HG03025 (cell line): ENCODE data around the gene TAF6L.
"Not testable (repeated sequence)": the region's sequence is repeated elsewhere in the genome, so short reads cannot be mapped to it uniquely, and the experiment has no call there.

ENCODE experiments used
- ATAC-seq: cut with Tn5 transposase; IDR thresholded peaks from one replicate; pipeline ENCODE4 v1.9.1; 2021; ENCODE audit warnings: mild to moderate bottlenecking, moderate library complexity; ENCODE audit not compliant: unreplicated experiment, low FRiP score

TAF6L gene, protein sequence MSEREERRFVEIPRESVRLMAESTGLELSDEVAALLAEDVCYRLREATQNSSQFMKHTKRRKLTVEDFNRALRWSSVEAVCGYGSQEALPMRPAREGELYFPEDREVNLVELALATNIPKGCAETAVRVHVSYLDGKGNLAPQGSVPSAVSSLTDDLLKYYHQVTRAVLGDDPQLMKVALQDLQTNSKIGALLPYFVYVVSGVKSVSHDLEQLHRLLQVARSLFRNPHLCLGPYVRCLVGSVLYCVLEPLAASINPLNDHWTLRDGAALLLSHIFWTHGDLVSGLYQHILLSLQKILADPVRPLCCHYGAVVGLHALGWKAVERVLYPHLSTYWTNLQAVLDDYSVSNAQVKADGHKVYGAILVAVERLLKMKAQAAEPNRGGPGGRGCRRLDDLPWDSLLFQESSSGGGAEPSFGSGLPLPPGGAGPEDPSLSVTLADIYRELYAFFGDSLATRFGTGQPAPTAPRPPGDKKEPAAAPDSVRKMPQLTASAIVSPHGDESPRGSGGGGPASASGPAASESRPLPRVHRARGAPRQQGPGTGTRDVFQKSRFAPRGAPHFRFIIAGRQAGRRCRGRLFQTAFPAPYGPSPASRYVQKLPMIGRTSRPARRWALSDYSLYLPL

DNA sequence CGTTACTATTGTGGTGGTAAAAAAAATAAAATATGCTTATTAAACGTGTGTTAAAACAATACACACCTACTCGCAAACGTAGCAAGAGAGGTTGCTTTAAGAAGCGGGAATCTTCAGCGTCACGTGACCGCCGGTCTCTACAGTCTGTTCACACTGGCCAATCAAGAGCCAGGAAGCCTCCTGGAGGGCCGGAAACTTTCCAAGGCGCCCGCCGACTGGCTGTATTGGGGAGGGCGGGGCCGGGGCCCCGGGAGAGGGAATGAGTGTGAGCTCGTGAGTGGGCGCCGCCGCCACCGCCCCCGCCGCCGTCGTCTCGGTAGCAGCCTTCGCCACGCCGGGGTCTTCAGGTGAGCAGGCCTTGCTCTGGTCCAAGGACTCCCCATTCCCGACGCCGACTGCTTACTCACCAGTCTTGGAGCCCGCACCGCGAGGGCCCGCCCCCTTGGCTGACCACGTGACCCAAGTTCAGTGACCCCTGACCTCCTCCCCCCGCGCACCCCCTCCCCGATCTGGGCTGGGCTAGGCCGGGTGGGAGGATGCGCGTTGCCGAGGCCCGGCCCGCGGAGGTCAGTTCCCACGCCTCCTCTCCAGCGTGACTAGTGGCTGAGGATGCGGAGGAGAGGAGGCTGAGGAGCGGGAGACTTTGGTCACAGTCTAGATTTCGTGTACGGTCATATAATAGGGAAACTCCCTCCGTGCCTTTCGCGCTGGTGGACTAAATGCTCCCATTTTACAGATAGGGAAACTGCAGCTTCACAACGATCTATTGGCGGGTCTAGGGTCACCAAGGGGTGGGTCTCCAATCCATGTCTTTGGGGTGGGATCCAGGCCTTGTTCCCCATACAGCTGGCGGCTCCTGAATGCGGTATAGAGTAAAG, at the start of gene TAF6L:
Gene TAF6L, plus strand, starts transcription at position 253 of the 878 bp plus-strand sequence. CDS start 4,388 bp downstream, outside the sequence.
- ATAC-seq = peak; percentile 72

DNA sequence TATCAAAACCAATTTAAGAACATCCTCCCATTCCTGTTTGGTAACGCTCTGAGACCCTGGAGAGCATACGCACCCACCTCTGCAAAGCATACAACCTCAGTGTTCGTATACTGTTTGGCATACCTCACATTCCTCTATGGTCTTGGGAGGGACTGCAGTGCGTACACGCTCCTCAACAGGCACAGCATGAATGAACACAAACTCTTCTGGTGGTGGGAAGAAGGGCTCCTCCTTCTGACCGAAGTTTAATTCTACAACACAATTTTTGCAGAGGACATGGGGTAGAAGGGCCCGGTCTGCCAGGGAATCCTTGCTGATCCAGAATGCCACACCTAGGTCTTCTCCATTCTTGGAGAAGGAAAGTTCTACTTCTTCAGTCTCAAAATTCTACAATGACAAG, 49.2 kb upstream of the TAF6L start:
- no peak for ATAC-seq

DNA sequence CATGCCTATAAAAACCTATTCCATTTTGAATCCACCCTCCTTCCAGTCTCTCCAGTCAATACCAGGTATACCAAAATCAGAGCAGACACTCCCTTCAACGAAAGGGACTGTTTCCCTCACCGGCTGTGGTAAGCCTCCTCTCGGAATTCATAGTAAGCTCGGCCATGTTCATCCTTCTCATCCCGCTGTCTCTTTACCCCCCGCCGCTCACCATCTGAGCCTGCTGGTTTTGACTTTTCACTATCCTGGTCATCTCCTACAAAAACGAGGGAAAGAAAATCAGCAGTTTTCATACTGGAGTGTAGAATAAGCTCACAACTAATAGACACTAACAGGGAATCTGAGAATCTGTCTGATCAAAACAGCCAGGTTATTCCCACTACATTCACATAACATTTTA, 47.0 kb upstream of the TAF6L start:
- ATAC-seq = no peak

DNA sequence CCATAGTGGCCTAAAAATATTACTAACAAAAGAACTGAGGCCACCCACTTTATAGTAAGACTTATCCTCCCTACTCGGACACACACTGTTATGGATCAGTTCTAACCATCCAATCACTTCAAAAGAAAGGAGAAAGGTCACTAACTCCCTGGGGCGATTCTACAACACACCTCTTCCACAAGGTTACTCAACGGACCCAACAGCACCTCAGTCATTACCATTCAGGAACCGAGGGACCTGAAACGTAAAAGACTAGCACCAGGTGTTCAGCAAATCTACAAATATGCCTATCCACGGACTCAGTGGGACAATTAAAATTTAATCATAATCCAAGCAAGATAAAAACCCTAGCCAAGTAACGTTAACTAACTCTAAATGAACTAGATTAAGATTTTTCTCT, 45.5 kb upstream of the TAF6L start:
- ATAC-seq = no peak

DNA sequence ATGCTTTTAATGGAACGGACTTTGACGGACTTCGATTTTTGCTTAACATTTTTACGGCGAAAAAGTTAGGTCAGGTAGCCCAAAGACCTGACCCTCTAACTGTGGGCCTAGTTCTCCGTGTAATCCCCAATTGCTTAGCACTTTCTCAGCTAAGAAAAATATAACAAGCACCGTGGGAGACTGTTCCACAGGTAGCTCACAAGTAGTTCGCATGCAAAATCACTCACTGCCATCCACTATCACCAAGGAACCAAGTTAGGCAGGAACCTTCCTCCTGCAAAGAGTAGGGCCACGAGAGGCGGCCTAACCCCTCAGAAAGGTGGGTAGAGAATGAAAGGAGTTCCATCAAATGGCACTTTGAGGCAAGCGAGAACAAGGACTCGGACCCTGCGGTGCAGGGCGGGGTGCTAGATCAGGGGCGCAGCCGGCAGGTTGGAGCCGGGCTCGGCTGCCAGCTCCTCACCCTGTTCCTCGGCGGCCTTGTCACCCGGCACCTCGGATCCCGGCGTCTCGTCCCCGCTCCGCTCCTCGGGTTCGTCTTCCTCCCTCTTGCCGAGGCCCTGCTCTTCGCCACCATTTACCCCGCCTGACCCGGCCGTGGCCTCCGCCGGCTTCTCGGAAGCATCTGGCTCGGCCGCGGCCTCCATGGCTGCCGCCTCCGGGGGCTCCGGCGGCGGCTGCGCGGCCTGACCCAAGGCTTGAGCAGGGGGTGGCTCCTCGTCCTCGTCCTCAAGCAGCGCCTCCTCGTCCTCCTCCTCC, 44.9 kb upstream of the TAF6L start:
- ATAC-seq = peak; percentile 5

DNA sequence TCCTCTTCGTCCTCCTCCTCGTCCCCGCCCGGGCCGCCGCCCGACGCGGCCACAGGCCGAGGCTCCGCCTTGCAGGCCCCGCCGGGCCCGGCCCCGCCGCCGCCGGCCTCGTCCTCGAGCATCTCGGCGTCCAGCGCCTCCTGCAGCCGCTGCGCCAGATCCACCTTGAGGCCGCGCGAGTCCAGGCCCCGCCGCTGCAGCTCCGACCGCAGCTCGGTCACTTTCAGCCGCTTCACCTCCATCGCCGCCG, 44.4 kb upstream of the TAF6L start:
- no peak for ATAC-seq

DNA sequence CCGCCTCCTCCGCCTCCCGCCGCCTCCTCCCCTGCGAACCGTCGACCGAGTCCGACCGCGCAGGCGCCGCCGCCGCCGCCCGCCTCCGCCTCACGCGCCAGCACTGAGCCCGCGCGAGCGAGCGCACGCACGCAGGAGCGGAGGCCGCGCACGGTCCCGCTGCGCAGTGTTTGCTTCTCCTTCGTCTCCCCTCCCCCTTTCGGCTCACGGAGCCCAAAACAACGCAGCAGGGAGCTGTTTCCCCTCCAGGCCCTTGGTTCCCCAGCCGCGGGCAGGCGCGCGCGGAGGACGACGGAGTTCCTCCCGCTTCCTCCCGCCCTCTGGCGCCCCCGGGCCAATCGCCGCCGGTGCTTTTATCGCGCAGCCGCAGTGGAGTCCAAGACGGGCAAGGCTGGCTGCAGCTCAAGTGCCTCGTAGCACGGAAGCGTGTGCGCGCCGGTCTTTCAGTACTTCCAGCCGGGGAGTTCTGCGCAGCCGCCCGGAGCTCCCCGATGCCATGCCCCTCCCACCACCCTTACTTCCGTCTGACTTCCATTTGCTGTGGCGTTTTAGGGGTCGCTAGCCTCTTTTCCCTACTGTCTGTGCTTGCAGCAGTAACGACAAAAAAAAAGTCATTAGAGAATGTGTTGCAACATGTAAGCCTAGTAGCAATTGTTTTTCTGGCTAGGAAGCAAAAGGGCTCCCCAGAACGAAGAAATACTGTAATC, 43.9 kb upstream of the TAF6L start, which contains the start of gene HNRNPUL2:
Gene HNRNPUL2, minus strand, starts transcription at position 293 of the 707 bp plus-strand sequence. CDS start 301 bp downstream, outside the sequence.
- peak; percentile 67 for ATAC-seq

DNA sequence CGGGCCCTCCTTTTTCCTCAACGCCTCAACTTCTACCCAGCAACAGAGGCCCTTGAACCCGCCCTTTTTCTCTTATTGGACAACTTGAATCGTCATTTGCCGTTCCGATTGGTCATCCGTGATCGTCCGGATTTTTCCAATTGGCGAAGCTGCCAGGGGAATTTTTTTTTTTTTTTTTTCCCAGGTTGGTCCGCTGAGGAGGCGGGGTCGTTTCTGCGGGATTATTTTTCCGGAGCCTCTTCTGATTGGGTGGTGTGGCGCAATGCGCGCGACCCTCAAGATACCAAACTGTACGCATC, 43.4 kb upstream of the TAF6L start:
- ATAC-seq = peak; percentile 44

DNA sequence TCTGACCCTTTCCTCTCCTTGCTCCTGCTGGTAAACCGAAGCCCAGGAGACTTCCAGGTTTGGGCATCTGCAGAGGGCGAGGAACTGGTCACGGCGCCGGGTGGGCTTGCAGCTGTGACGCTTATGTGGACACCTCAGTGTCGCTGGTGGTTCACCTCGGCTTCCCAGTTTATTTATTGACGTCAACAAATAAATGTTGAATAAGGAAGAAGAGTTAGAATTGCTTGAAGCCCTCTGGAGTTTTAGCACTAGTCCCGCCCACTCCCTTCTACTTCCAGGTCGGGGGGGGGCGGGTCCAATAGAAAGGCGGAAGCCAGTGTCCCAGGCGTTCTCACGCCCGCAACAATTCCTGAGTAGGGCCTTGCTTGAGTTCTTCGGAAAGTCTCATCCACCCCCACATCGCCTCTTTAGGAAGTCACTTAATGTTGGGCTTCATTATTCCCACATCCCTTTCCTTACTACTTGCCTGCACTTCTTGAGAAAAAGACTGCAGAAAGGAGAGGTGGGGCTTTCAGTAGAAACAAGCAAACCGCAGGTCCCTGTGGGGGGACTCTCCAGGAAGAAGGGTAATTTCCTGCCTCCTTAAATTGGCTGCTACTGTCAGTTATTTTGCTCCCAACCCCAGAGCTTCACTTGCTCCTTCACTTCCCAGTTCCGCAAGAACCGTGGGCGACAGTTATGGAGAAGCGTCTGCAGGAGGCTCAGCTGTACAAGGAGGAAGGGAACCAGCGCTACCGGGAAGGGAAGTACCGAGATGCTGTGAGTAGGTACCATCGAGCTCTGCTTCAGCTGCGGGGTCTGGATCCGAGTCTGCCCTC, 42.8 kb upstream of the TAF6L start, which contains the start of gene TTC9C:
Gene TTC9C, plus strand, starts transcription at position 316 of the 818 bp plus-strand sequence. Its CDS starts 363 bp downstream, at position 679.
- no peak for ATAC-seq

DNA sequence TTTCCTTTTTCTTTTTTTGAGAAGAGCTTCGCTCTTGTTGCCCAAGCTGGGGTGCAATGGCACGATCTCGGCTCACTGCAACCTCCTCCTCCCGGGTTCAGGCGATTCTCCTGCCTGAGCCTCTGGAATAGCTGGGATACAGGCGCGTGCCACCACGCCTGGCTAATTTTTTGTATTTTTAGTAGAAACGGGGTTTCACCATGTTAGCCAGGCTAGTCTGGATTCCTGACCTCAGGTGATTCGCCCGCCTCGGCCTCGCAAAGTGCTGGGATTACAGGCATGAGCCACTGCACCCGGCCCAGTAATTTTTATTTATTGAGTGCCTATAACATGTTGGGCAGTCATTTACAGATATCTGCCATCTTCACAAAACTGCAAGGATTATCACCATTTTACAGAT, 41.1 kb upstream of the TAF6L start:
- not testable (repeated sequence) for ATAC-seq

DNA sequence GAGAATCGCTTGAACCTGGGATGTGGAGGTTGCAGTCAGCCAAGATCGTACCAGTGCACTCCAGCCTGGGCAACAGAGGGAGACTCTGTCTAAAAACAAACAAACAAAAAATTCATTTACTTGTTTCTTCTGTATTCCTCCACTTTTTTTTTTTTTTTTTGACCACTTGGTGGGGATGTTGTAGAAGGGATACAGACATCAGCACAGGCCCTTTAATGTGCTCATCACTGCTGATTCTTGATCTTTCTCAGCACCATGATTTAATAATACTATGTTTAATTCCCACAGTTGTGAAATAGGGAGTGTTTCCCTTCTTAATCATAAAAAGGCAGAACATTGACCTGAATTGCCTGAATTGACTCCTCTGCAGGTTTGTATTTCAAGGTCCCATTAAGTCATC, 38.4 kb upstream of the TAF6L start:
- no peak for ATAC-seq

DNA sequence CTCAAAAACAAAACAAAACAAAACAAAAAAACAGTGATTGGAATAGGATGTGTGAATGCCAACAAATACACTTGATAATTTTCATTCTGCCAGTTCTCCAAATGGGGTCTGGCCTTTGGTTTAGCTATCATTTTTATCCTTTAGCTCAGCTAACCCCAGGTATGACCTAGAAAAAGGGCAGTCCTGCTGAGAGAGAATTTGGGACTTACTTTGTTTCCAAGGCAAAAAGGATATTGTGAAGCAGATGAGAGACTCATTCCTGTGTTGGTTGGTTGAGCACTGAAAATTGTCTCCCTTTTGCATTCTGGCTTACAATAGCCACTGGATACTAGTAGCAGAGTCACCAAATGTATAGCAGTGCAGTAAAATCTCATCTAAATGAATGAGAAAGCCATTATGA, 34.0 kb upstream of the TAF6L start:
- no peak for ATAC-seq

DNA sequence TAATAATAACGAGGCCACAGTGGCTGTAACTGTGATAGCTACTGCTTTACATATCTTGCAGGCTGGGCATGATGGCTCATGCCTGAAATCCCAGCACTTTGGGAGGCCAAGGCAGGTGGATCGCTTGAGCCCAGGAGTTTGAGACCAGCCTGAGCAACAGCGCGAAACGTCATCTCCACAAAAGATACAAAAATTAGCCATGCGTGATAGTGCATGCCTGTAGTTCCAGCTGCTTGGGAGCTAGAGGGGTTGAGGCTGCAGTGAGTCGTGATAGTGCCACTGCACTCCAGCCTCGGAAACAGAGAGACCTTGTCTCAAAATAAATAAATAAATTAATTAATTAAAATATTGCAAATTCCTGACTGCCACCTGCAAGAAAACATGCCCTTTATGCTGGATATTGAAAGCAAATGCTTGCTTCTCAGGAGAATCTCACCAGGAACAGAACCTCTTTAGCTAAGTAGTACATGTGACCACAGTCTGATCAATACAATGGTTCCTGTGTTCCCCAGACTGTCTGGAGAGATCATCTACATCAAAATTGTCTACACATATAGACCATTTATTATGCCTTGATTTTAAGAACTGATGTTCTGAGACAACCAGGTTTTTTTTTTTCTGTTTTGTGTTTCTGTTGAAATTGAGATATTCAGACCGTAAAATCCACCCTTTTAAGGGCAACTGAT, 23.6 kb upstream of the TAF6L start:
- no peak for ATAC-seq

DNA sequence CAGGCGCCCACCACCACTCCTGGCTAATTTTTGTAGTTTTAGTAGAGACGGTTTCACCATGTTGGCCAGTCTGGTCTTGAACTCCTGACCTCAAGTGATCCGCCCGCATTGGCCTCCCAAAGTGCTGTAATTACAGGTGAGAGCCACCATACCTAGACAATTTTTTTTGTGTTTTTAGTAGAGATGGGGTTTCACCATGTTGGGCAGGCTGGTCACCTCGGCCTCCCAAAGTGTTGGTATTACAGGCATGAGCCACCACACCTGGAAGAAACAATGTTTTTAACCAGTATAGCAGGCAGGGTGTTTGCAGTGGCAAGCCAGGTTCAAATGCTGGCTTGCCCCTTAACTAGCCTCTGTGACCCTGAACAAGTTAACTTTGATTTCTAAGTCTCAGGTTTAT, 21.3 kb upstream of the TAF6L start:
- ATAC-seq = not testable (repeated sequence)

DNA sequence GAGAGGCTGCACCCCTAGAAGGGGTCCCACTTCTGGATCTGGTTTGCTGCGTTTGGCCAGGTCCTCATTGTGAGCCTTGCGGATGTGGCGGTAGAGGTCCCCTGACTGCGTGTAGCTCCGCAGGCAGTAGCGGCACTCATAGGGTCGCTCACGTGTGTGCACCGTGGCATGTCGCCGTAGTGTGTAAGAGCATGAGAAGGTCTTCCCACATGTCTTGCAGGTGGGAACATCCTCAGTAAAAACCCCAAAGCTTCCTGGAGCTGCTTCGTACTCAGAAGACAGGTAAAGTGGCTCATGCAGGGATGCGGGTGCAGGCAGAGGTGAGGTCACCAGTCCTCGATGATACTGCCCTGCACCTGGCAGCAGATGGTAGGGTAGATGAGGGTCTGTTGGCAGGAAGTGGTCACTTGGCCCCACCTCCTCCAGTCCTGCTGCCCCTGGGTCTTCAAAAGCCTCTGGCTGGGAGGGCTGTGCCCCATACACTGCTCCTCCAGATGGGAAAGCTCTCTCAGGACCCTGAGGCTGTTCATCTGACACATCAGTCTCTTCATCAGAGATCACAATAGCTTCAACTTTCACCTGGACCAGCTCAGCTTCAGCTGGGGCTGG, 18.9 kb upstream of the TAF6L start:
- ATAC-seq = no peak

DNA sequence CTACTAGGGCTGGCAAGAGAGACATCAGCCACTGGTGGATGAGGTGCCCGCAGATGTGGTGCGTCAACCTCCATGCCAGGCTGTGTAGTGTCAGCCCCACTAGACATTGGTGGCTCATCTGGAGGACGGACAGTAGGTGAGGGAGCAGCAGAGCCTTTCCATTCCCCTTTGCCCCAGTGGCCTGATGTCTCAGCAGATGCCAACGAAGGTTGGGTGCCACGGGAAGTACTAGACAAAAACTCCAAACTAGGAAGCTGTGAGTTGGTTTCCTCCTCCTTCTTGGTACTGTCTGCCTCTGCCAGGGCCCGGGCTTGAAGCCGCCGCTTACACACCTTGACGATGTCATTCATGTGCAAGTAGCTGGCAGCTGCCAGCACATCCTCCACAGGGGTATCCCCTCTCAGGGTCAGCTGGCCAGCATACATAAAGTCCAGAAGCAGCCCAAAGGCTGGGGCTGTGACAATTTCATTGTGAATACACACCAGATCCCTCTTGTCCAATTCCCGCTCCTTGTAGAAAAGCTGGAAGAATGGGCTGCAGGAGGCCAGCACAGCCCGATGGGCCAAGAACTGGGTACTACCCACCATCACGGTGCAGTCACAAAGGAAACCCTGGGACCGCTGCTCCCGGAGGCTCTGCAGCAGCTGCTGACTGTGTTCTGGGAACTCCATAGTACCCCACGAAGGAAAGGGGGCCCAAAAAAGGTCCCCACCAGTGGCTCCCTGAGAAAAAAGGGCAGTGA, 18.0 kb upstream of the TAF6L start:
- peak; percentile 3 for ATAC-seq
